Measurements from ENCODE around the gene TMPRSS7. TPM values are rescaled to one million over a fixed set of nuclear protein-coding genes. Genes with fewer than 3 reads are reported as not detected.
A peak's percentile ranks its signal among the peaks of the same experiment; 100 is the strongest.

Gene TMPRSS7
- polyA plus RNA-seq, 1 experiment, result not detected

GRCh38 chr3:112001526-112001925 is 33.0 kb upstream of the TMPRSS7 start:
- CTCF ChIA-PET, result interaction anchor here (1.2 to 11.9 kb wide), 4 partner anchors 11 to 332 kb away, joined by 3 to 118 read pairs (median 20); no protein-coding TSS in a partner anchor

GRCh38 chr3:112002096-112002971 is 32.2 kb upstream of the TMPRSS7 start:
- Histone ChIP-seq H3K27me3 (ENCODE audit: control insufficient read depth, insufficient read depth, low read length) (no peaks in the 10 kb centered on the region), H3K9me3 (ENCODE audit: control insufficient read depth, insufficient read depth, low read length) (no peaks in the 10 kb centered on the region), H3K4me3 (ENCODE audit: low read depth, low read length) (no peak overlapping the region), H3K27ac (ENCODE audit: low read depth, low read length) (peak overlapping the region; percentile 25)
- ChIA-PET CTCF (interaction anchor here (0.7 to 11.9 kb wide), 6 partner anchors 10 to 333 kb away, joined by 3 to 118 read pairs (median 6); no protein-coding TSS in a partner anchor), POLR2A (interaction anchor here (0.5 kb wide), 1 partner anchor 10 kb away, joined by 3 read pairs; no protein-coding TSS in a partner anchor)
- TF ChIP-seq CTCF (IDR thresholded peaks at IDR 0.05; ENCODE audit: low read depth, low read length), result no peak
- DNase-seq (ENCODE audit: low read depth, low spot score), result no peak

More at GRCh38 chr3:112001526-112001925, 33.0 kb upstream of the TMPRSS7 start:
- Histone ChIP-seq H3K9me3 (ENCODE audit: control insufficient read depth, insufficient read depth, low read length) (no peaks in the 10 kb centered on the region), H3K4me3 (ENCODE audit: low read depth, low read length) (no peak overlapping the region), H3K27ac (ENCODE audit: low read depth, low read length) (no peak overlapping the region), H3K27me3 (ENCODE audit: control insufficient read depth, insufficient read depth, low read length) (no peaks in the 10 kb centered on the region)
- no peak for DNase-seq (ENCODE audit: low read depth, low spot score)
- POLR2A ChIA-PET, result no interaction called here
- TF ChIP-seq CTCF (IDR thresholded peaks at IDR 0.05; ENCODE audit: low read depth, low read length), result no peak

GRCh38 chr3:112003321-112004080 is 31.0 kb upstream of the TMPRSS7 start:
- Histone ChIP-seq H3K9me3 (ENCODE audit: control insufficient read depth, insufficient read depth, low read length) (no peaks in the 10 kb centered on the region), H3K27me3 (ENCODE audit: control insufficient read depth, insufficient read depth, low read length) (no peaks in the 10 kb centered on the region), H3K4me3 (ENCODE audit: low read depth, low read length) (no peak overlapping the region), H3K27ac (ENCODE audit: low read depth, low read length) (no peak overlapping the region)
- DNase-seq (ENCODE audit: low read depth, low spot score), result no peak
- ChIA-PET CTCF (interaction anchor here (0.7 to 11.9 kb wide), 5 partner anchors 9 to 288 kb away, joined by 3 to 118 read pairs (median 4); no protein-coding TSS in a partner anchor), POLR2A (interaction anchor here (0.5 to 0.6 kb wide), 2 partner anchors 9 to 10 kb away, joined by 3 read pairs; no protein-coding TSS in a partner anchor)
- no peak for TF ChIP-seq CTCF (IDR thresholded peaks at IDR 0.05; ENCODE audit: low read depth, low read length)

- ChIA-PET POLR2A (no interaction called here), CTCF (interaction anchor here (0.8 to 11.9 kb wide), 3 partner anchors 8 to 144 kb away, joined by 3 to 118 read pairs (median 31); no protein-coding TSS in a partner anchor)
- DNase-seq (ENCODE audit: low read depth, low spot score), result no peak
- no peak overlapping the region for H3K27ac ChIP-seq (ENCODE audit: low read depth, low read length)
- no peaks in the 10 kb centered on the region for H3K27me3 ChIP-seq (ENCODE audit: control insufficient read depth, insufficient read depth, low read length)
- no peaks in the 10 kb centered on the region for H3K9me3 ChIP-seq (ENCODE audit: control insufficient read depth, insufficient read depth, low read length)
- TF ChIP-seq CTCF (IDR thresholded peaks at IDR 0.05; ENCODE audit: low read depth, low read length), result no peak
- no peak overlapping the region for H3K4me3 ChIP-seq (ENCODE audit: low read depth, low read length)
Observed at GRCh38 chr3:112004187-112004586, 30.3 kb upstream of the TMPRSS7 start.

Measured in AG04450 (cell line).